Activated T-helper 1 cell treated with anti-CD3 and anti-CD28 coated beads, Interleukin-2, amount 50 U/mL, for 16 hours (primary cell): Measurements from ENCODE around the gene PDLIM5.

Source experiments
- DNase-seq, 2 donors: peaks; one replicate each; pipeline ENCODE4 v3.0.0-alpha.2; 2020; ENCODE audit warnings: low read depth in 1 of 2, low spot score in 1 of 2

The PDLIM5 gene

DNA sequence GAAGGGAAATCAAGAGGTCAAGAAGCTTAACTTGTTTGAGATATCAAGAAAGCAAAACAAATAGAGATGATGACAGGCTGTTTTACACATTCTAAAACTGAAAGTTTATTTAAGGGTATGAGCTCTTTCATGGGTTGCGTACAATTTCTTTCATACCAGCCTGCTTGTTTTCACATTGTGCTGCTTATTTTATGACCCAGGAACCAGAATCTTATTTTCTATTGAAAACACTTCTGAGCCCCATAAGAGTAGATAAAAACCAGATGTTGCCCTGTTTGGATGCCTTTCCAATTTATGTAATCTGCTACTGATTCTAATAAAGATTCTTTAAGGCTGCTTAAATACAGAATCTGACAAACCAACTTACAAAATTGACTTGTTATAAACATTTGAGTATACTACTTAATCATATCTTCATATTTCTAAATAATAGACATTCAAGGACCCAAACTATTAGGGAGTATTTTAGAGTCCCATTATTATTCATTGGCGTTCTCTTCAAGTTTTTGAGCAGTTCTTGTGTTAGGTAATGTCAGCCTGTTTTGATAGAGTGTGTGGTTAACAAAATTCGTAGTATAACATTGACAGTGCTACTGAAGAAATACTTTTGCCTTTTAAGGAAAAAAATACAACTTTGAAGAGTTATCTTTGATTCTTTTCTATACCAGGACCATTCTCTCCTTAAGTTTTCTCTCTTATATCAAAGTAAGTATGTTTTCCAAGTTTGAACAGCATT is 74.4 kb downstream of the PDLIM5 start:
- DNase-seq: no peak

DNA sequence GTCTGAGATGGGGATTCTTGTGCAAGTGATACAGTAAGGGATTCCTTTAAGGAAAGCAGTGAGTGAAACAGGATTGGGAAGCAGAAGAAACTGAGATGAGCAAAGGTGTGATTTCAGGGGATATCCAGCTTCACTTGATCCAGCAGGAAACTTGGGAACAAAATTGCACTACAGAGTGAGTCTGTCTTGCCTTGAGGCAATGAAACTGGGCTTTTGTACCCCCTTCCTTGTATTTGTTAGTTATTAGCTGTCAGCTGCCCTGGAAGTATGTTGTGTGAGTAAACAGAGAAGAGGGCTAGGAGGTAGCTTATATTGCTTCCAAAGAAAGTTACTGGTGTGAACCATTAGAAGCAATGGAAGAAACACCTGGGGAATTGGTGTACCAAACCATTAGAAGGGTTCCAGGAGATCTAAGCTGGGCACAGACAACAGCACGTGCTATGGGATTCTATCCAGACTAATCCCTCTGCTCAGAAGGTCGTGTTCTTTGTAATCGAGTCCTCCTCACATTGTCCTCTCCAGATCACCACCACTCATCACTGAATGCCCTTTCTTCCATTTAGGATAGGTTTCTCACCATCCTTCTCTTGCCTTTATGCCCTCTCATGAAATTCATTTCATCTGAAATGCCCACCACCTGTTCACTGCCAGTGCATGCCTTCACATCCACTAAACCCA is 76.0 kb downstream of the PDLIM5 start:
- no peak for DNase-seq

DNA sequence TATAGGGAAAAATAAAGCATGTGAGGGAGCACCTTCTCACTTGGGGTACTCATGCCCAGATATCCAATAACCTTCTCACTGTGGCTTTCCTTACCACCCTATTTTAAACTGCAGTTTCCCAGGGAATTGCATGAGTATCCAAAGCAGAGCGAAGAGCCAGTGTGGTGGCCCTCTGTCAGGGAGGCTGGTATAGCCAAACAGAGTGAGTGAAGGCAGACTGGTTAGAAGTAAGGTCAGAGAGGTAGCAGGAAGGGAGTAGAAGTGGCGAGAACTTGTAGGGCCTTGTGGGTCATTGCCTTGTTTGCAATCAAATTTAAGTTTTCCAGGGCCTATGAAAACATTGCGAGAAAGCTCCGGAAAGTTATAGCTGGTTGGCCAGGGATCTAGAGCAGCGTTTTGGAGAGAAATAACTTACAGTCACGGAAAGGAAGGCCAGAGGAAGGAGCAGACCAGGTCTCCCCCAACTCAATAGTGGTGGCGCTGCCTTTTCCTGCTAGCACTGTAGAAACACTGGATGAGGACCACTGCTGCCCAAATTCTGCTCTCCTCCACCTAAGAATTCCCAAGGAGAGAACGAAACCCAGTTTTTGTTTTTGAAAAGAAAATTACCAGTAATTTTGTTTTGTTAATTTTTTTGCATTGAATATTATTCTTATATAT is 77.2 kb downstream of the PDLIM5 start:
- no peak for DNase-seq

DNA sequence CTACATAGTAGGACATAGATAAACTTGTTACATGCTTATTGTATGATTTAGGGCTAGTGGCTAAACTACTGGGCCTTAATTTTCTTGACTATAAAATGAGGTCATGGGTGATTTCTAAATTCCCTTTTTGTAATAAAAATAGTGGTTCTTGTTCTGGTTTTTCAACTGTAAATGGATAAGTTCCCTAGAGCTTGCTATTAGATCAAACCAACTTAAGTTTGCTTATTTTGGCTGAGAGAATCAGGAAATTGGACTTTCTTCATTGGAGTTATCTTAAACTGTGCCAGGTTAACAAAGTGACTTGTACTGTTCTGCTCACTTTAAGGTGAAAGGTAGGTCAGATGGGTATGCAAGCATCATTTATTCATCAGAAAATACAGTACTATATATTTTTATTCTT is 78.3 kb downstream of the PDLIM5 start:
- no peak for DNase-seq

DNA sequence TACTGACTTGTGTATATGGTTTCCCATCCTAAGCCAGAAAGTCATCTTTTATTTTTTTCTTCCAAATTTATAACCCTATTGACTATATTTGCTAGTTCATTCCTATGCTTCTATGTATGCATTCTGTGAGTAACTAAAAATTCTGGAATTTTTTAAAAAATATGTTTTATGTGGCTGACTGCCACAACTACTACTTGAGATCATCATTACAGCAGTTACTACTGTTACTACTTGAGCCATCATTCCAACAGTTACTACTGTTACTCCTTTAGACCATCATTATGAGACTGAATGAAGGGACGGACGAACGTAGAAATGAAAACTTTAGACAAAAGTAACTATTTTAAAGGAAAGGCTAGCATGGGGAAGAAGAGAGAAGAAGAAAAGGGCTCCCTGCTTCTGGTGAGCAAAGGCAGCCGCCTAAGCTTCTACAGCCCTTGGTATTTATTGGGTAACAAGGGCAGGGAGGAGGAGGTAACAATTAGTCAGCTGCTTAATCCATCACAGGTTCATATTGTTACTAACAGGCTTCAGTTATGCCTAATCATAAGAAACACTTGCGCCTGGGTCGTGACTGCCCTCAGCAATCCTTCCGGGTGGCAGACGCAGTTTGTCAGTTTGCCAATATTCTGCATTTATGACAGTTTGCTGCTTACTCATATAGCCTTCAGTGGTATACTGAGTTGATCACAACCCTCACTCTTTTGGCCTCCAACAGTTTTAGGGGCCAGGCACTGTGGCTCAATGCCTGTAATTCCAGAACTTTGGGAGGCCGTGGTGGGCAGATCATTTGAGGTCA is 80.4 kb downstream of the PDLIM5 start:
- no peak for DNase-seq

DNA sequence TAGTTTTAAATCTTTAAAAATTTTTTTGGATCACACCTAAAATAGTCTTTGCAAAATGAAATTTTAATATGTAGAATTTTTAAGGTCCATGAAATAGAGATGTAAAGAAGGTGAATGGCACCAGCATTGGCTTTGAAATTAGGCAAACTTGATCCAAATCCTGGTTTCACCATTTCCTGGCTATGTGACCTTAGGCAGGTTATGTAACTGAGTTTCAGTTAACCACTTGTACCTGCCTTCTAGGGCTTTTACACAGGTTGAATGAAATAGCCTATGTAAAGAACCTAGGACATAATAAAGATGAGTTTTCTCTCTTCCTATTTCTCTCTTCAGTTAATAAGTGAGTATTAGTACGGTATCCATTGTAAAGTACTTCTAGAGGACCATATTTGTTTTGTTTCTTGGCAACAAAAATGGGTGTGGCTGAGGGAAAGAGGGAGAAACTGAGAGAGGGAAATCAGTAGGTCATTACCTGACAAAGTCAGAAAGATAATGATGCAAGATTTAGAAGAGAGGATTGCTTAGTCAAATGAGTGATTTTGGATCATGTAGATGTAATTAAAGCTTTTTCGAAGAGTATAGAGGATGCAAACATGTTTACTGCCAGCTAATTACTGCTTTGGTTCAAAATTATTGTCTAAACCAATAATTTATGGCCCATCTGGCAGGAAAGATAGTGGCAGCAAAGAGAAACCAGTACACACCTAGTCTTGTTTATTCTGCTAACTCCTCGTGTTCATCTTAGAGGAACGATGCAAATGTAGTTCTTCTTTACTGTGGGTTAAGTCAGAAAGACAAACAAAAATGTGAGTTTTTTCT is 81.9 kb downstream of the PDLIM5 start:
- no peak for DNase-seq

DNA sequence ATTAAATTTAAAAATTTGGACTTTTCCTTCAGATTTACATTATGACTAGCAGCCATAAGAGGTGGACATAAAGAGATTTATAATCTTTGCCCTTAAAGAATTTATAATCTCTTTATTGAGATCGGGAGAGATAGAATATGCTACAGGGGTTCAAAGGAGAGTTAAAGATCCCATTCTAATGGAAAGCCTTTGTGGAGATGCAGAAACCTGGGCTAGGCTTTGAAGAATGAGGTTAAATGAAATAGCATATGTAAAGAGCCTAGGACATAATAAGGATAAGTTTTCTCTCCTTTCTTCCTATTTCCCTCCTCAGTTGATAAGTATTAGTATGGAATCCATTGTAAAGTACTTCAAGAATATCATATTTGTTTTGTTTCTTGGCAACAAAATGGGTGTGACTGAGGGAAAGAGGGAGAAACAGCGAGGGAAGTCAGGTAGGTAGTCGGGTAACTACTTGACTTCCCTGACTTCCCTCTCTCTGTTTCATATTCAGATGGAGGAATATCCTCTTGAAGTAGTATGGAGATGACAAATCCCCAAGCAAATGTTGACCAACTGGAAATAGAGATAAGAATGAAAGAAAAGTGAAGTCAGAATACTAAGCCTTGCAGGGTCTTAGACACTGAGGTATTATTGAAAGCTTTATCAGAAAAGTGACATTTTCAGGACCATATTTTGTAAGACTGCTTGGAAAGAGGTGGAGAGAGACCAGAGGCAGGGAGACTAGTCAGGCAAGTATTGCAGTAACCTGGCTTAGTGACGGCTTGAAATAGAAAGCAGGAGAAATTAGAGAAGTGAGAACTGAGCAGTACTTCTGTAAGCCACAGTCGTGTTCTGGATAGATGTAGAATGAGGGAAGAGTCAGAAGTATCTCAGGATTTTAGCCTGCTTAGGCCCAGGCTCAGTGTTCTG is 82.9 kb downstream of the PDLIM5 start:
- no peak for DNase-seq

DNA sequence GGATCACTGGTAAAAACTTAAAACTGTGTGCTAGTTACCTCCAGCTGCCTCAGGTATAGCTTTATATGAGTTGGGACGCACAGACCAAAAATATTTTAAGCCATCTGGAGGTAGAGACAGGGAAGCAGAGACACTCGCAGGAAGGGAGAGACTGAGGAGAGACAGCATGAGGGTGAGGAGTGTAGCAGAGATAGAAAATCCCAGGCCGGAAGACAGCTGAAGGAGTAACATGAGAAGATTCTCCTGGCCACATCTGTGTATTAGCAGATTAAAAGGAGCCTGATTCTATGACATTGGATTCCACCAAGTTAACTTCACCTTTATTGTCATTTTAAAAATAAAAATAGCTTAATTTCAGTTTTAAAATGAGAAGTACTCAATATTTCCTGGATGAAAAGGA is 84.3 kb downstream of the PDLIM5 start:
- DNase-seq: no peak

DNA sequence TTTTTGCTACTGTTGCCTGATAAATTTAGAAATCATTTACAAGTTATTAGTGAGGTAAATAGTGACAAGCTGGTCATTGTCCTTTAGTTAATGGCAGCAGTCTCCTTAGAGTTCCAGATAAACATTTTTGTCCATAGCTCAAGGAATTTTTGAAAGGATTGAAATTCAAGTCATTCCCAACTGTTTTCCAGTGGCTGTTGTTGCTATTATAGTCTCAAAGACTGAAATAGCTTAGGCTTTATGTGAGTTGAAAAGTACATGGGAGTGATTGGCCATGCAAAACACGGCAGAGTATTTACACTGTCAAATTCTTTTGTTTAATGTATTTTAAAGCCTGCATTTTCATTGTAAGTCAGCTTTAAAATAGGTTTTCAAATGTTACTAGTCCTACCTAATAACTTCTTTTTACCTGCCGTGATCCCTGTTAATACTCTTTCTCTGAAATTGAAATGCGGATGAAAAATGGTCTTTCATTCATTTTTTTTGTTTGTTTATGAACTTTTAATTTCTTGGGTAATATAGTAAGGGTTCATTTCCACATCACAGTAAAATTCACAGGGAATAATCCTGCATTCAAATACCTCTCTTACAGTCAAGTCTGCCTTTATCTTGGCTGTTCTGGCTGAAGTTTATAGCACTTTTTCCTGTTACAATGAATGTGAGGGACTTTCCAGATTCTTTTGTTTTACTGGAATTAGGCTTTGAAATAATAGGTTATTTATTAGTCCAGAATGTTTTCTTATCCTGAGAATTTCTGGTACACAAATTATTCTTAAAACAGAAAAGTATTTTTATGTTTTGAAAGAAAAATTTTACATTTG is 85.1 kb downstream of the PDLIM5 start:
- no peak for DNase-seq

DNA sequence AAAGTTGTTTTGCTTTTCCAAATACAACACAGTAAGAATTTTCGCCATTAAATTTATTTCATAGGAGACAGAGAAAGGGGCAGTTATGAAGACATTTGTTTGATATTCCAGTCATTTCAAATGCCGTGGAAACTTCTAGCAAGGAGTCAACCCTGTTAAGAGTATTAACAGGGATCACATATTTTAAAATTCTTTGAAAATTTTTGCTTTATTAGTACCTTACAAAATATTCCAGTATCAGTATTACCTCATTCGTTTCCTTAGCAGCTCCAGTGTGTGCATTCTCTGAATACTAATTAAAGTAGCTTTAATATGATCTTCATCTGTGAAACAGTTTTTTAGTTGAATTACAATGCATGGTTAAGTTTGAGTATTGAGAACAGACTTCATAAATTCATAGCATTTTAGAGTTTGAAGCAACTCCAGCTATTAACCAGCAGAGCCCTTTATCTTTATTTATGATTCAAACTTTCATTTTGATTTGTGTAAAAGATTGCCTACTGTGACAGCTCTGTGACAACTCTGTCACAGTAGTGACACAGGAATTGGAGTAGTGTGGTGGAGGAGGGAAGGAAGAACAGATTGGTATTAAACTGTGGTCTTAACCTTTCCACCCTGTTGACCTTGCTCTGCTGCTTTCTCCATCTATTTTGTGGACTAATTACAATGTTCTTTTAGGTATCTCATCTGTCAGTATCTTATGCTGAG is 86.3 kb downstream of the PDLIM5 start:
- DNase-seq: no peak

DNA sequence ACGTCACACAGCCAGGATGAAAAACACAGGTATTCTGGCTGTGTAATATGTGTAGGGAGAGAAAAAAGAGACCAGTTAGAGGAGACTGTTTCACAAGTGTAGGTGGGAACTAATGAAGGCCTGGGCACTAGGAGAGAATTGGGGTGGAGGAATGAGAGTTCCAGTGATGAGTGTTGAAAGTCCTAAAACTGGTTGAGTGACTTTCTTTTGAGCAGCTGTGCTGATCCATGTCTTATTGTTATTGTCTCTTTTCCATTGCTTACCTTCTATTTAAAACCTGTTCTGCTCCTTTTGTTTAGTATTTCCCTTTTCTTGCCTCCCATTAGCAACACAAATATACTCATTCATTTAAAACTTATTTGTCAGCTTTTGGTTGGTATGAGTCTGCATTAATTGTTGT is 88.7 kb downstream of the PDLIM5 start:
- no peak for DNase-seq

DNA sequence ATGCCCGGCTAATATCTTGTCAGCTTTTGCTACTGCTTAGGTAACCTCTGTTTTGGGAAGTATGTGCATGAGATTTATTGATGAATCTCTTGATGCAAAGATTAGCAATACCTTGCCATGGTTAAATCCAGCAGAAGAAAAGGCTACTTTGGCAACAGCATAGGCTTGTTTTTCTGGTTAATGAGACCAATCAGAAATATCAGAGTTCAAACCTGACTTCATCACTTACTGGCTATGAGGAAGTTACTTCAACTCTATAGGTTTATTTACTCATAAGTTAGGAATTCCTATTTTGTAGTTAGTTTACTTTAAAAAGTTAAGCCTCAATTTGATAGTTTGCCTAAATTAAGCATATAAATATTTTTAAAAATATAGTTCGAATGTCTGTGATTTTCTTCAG is 93.1 kb downstream of the PDLIM5 start:
- no peak for DNase-seq

DNA sequence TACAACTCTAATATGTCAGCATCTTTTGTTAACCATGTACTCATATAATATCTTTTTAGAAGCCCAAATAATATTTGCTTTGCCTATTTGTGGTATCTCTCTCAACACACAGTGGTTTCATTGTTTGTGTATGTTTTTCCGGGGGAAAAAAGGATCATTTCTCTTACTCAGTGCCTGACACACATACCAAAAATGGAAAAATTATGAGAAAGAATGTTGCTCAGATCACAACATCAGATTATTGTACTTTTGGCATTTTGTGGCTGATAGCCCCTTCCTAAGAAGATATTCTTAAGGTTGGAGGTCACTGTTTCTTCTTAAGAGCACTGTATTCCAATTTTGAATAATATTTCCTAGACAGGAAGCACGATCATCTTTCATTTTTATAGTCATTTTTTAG is 93.6 kb downstream of the PDLIM5 start:
- DNase-seq: no peak

DNA sequence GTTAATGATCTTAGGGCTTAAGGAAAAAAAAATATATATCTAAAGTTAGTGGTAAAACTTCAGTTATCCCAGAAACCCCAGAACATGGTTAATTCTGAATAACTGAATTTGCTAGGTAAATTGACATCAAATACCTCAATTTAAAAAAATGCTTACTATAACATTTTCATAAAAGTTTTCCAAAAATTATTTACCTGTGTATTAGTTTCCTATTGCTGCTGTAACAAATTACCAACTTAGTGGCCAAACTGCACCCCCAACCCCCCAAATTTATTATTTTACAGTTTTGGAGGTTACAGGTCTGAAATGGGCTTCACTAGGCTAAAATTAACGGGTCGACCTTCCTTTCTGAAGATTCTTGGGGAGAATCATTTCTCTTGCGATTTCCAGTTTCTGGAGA is 95.2 kb downstream of the PDLIM5 start:
- no peak for DNase-seq

DNA sequence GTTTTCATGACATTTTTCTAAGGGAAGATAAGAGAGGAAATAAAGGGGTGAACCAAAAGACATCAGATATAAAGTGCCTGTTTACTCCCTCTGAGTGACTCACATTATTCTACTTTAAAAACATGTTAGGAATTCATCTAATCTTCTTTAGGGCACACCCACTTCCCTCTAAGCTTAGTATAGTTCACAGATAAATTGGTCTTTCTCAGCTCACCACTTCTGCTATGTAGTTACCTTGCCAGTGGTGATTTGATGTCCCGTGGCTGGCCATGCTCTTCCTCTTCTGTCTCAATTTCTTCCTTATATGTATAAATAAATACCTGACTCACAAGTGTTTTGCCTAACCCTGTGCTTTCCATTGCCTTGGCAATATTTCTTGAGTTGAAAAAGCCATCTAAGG is 96.8 kb downstream of the PDLIM5 start:
- no peak for DNase-seq

DNA sequence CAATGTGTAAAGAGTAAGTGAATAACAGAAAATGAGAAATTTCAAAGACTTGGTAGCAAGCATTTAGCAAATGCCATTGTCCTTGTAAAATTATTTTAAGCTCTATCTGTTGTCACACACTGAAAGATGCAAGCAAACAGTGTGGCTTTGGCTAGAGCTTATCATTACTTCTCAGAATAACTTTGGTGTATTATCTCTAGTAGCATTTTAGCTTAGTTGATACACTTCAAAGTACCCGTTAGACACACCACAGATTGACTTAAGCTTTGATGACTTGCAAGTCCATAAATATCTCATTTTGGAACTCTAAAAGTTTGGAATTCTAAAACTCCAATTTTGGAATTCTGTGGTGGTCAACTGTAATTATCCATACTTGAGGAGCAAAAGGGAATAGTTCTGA is 98.6 kb downstream of the PDLIM5 start:
- no peak for DNase-seq

DNA sequence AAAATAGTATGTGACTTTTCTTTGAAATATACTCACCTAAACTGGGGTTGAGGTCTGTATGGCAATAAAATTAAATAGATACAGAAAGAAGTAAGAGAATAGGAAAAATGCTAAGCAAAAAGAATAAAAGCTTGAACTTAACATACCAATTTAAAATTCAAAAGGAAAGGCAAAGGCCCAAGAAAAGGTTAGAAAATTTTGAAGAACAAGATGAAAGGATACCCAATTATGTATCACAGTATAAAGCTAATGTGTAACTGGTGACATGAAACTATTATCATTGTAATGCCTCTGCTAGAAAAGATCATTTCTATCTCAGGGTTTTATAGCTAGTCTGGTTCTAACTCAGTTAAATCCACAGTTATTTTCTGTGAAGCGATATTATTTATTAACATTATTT is 99.1 kb downstream of the PDLIM5 start:
- DNase-seq: no peak
